ENCODE results near the gene LANCL2. TPM values are rescaled to one million over a fixed set of nuclear protein-coding genes. Genes with fewer than 3 reads are reported as not detected.

Gene LANCL2
- polyA plus RNA-seq, 3 donors = 6.4 to 11.8 (median 8.3) TPM

DNA sequence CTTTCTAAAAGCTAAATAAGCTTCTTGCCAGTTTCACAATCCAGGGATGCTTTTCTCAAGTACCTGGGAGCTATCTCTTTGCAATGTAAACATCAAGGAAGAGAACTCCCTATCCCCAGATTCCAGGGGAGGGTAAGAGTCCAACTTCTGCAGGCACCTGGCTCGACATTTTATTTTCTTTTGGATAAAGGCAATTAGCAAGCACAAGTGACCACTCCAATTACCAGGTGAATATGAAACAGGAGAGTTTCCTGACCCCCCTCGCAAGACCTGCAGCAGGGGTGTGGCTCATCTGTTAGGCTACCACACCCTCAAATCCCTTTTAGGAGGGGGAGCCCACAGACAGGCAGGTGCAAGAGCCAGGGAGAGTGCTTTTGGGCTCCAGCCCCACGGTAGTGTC is 28.6 kb upstream of the LANCL2 start:
- no peaks in the 10 kb centered on the region for H3K27me3 ChIP-seq (ENCODE audit: control insufficient read depth in 2 of 2, insufficient read depth in 2 of 2, low read length in 2 of 2)
- peaks cover 0 to 14% (median 5%) of the 10 kb centered on the region in 7 donors for H3K9me3 Mint-ChIP-seq
- H3K4me3 Mint-ChIP-seq = no peak overlapping the region
- H3K27ac Mint-ChIP-seq = no peak overlapping the region
- no peaks in the 10 kb centered on the region for H4K20me1 ChIP-seq (ENCODE audit: insufficient read depth, low read length)
- no peak for TF ChIP-seq CTCF (IDR thresholded peaks at IDR 0.05)
- 75% methylated on average over 1 of the region's 3 CpGs for WGBS (ENCODE audit: insufficient coverage)
- peaks cover 0 to 4% (median 1%) of the 10 kb centered on the region in 3 donors for H3K27me3 Mint-ChIP-seq (ENCODE audit: low read depth in 3 of 3)
- no peaks in the 10 kb centered on the region for H3K9me3 ChIP-seq (replicated peaks in 1 of 2; ENCODE audit: control insufficient read depth in 1 of 2, insufficient read depth in 1 of 2, low read length in 2 of 2)
- H3K4me3 ChIP-seq (replicated peaks in 1 of 3; ENCODE audit: low read depth in 2 of 3, low read length in 3 of 3) = no peak overlapping the region
- no peak overlapping the region for H3K9ac ChIP-seq (ENCODE audit: insufficient read depth, low read length, poor library complexity, severe bottlenecking)
- H3K27ac ChIP-seq (ENCODE audit: low read depth in 1 of 2, low read length in 2 of 2) = no peak overlapping the region
- H3K79me2 ChIP-seq (ENCODE audit: insufficient read depth, low read length) = no peaks in the 10 kb centered on the region
- H3K4me1 Mint-ChIP-seq = no peaks in the 10 kb centered on the region
- no peaks in the 10 kb centered on the region for H3K4me1 ChIP-seq (ENCODE audit: control insufficient read depth in 1 of 2, insufficient read depth in 2 of 2, low read length in 2 of 2)
- H3K36me3 ChIP-seq (replicated peaks in 1 of 2; ENCODE audit: control insufficient read depth in 1 of 2, insufficient read depth in 2 of 2, low read length in 2 of 2) = no peaks in the 10 kb centered on the region
- no peak overlapping the region for H3K4me2 ChIP-seq (replicated peaks; ENCODE audit: extremely low read depth, low read length, poor library complexity, severe bottlenecking)
- no peak overlapping the region for H2AFZ ChIP-seq (ENCODE audit: insufficient read depth, low read depth, low read length, poor library complexity, severe bottlenecking)
- intact Hi-C loops (cut with micrococcal nuclease) = no loop called here
- no peak for DNase-seq
- no peaks in the 10 kb centered on the region for H3K36me3 Mint-ChIP-seq

DNA sequence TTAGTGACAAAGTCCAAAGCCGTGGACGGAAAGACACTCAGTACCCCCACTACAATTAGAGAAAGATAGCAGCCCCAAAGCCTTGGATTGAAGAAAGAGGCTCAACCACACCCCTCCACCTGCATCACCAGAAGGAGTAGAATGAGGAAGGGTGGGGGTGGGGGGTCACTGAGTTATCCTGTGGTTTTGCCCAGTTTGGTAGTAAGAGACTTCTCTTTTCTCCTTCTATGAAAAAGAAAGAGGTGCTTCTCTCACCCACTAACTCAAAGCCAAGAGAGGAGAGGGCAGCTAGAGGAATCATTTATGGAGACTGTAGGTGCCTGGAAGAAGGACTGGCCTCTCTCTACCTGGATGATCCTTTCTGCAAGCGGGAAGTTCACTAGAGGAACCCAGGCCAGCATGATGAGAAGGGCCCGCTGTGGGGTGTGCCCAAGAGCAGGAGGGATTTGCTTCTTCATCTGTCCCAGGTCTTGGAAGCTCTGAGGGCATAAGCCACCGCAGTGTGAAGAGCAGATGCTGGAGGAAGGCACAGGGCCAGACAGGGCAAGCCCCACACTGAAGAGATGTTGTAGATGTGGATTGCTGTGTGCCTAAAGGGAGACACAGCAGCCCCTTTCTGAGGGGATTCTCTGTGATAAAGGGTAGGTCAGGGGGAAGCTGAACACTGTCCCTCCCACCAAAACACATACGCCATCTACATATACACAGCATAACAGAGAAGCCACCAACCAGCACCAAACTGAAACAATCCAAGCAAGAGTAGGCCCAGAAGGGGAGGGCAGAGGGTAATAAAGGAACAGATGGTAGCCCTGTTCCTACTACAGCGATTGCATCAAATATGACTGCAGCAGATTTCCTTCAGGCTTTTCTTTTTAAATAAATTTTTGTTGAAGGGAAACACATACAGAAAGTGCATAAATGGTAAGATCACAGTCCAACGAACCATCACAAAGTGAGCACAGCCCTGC is 25.8 kb upstream of the LANCL2 start:
- Histone ChIP-seq H4K20me1 (ENCODE audit: insufficient read depth, low read length) (no peaks in the 10 kb centered on the region), H3K27ac (ENCODE audit: low read depth in 1 of 2, low read length in 2 of 2) (no peak overlapping the region), H3K36me3 (replicated peaks in 1 of 2; ENCODE audit: control insufficient read depth in 1 of 2, insufficient read depth in 2 of 2, low read length in 2 of 2) (no peaks in the 10 kb centered on the region), H3K9ac (ENCODE audit: insufficient read depth, low read length, poor library complexity, severe bottlenecking) (no peak overlapping the region), H3K4me2 (replicated peaks; ENCODE audit: extremely low read depth, low read length, poor library complexity, severe bottlenecking) (no peak overlapping the region), H2AFZ (ENCODE audit: insufficient read depth, low read depth, low read length, poor library complexity, severe bottlenecking) (no peak overlapping the region), H3K4me3 (replicated peaks in 1 of 3; ENCODE audit: low read depth in 2 of 3, low read length in 3 of 3) (no peak overlapping the region), H3K4me1 (ENCODE audit: control insufficient read depth in 1 of 2, insufficient read depth in 2 of 2, low read length in 2 of 2) (no peaks in the 10 kb centered on the region), H3K9me3 (replicated peaks in 1 of 2; ENCODE audit: control insufficient read depth in 1 of 2, insufficient read depth in 1 of 2, low read length in 2 of 2) (peaks cover 17 to 23% of the 10 kb centered on the region in 2 donors), H3K79me2 (ENCODE audit: insufficient read depth, low read length) (no peaks in the 10 kb centered on the region), H3K27me3 (ENCODE audit: control insufficient read depth in 2 of 2, insufficient read depth in 2 of 2, low read length in 2 of 2) (no peaks in the 10 kb centered on the region)
- WGBS (ENCODE audit: insufficient coverage) = 40% methylated on average over 2 of the region's 8 CpGs
- H3K9me3 Mint-ChIP-seq = peaks cover 7 to 31% (median 20%) of the 10 kb centered on the region in 7 donors
- H3K27ac Mint-ChIP-seq = peak overlapping the region in 1 of 7 donors; percentile 7
- H3K36me3 Mint-ChIP-seq = no peaks in the 10 kb centered on the region
- H3K4me3 Mint-ChIP-seq = no peak overlapping the region
- no peaks in the 10 kb centered on the region for H3K4me1 Mint-ChIP-seq
- no peak for DNase-seq
- no peak for TF ChIP-seq CTCF (IDR thresholded peaks at IDR 0.05)
- H3K27me3 Mint-ChIP-seq (ENCODE audit: low read depth in 3 of 3) = peaks cover 0 to 3% (median 1%) of the 10 kb centered on the region in 3 donors
- intact Hi-C loops (cut with micrococcal nuclease) = no loop called here

Data from CD14-positive monocyte (primary cell).